ENCODE results near the gene SPINDOC.
A peak's percentile ranks its signal among the peaks of the same experiment; 100 is the strongest.

The SPINDOC gene

GRCh38 chr11:63869683-63870082, 56.4 kb downstream of the SPINDOC start:
- peaks cover 80% of the 10 kb centered on the region for H3K4me1 ChIP-seq (ENCODE audit: control insufficient read depth, insufficient read depth, low read length)
- H3K27me3 ChIP-seq (ENCODE audit: control insufficient read depth, insufficient read depth, low read length): no peaks in the 10 kb centered on the region
- H3K4me3 ChIP-seq (ENCODE audit: low read length): no peak overlapping the region
- H3K36me3 ChIP-seq (ENCODE audit: control insufficient read depth, insufficient read depth, low read length): no peaks in the 10 kb centered on the region
- no peak overlapping the region for H3K9ac ChIP-seq (ENCODE audit: low read length)
- no peaks in the 10 kb centered on the region for H3K9me3 ChIP-seq (ENCODE audit: control insufficient read depth, low read length)

GRCh38 chr11:63870351-63871140, 57.3 kb downstream of the SPINDOC start:
- Histone ChIP-seq H3K4me1 (ENCODE audit: control insufficient read depth, insufficient read depth, low read length) (peaks cover 81% of the 10 kb centered on the region), H3K36me3 (ENCODE audit: control insufficient read depth, insufficient read depth, low read length) (no peaks in the 10 kb centered on the region), H3K27me3 (ENCODE audit: control insufficient read depth, insufficient read depth, low read length) (no peaks in the 10 kb centered on the region), H3K9ac (ENCODE audit: low read length) (no peak overlapping the region), H3K9me3 (ENCODE audit: control insufficient read depth, low read length) (no peaks in the 10 kb centered on the region), H3K4me3 (ENCODE audit: low read length) (no peak overlapping the region)

- H3K27me3 ChIP-seq (ENCODE audit: control insufficient read depth, insufficient read depth, low read length): no peaks in the 10 kb centered on the region
- peaks cover 65% of the 10 kb centered on the region for H3K4me1 ChIP-seq (ENCODE audit: control insufficient read depth, insufficient read depth, low read length)
- H3K4me3 ChIP-seq (ENCODE audit: low read length): no peak overlapping the region
- H3K9me3 ChIP-seq (ENCODE audit: control insufficient read depth, low read length): no peaks in the 10 kb centered on the region
- H3K36me3 ChIP-seq (ENCODE audit: control insufficient read depth, insufficient read depth, low read length): no peaks in the 10 kb centered on the region
- H3K9ac ChIP-seq (ENCODE audit: low read length): no peak overlapping the region
Measured at GRCh38 chr11:63871962-63872799, 58.9 kb downstream of the SPINDOC start.

GRCh38 chr11:63872800-63873197, 59.5 kb downstream of the SPINDOC start:
- Histone ChIP-seq H3K9ac (ENCODE audit: low read length) (no peak overlapping the region), H3K9me3 (ENCODE audit: control insufficient read depth, low read length) (no peaks in the 10 kb centered on the region), H3K27me3 (ENCODE audit: control insufficient read depth, insufficient read depth, low read length) (no peaks in the 10 kb centered on the region), H3K4me3 (ENCODE audit: low read length) (no peak overlapping the region), H3K36me3 (ENCODE audit: control insufficient read depth, insufficient read depth, low read length) (no peaks in the 10 kb centered on the region), H3K4me1 (ENCODE audit: control insufficient read depth, insufficient read depth, low read length) (peaks cover 65% of the 10 kb centered on the region)

GRCh38 chr11:63873311-63873710, 60.1 kb downstream of the SPINDOC start:
- no peak overlapping the region for H3K9ac ChIP-seq (ENCODE audit: low read length)
- no peaks in the 10 kb centered on the region for H3K36me3 ChIP-seq (ENCODE audit: control insufficient read depth, insufficient read depth, low read length)
- H3K4me1 ChIP-seq (ENCODE audit: control insufficient read depth, insufficient read depth, low read length): peaks cover 59% of the 10 kb centered on the region
- H3K27me3 ChIP-seq (ENCODE audit: control insufficient read depth, insufficient read depth, low read length): no peaks in the 10 kb centered on the region
- H3K9me3 ChIP-seq (ENCODE audit: control insufficient read depth, low read length): no peaks in the 10 kb centered on the region
- no peak overlapping the region for H3K4me3 ChIP-seq (ENCODE audit: low read length)

GRCh38 chr11:63874511-63874910, 61.3 kb downstream of the SPINDOC start:
- H3K4me1 ChIP-seq (ENCODE audit: control insufficient read depth, insufficient read depth, low read length): peaks cover 58% of the 10 kb centered on the region
- no peaks in the 10 kb centered on the region for H3K27me3 ChIP-seq (ENCODE audit: control insufficient read depth, insufficient read depth, low read length)
- H3K36me3 ChIP-seq (ENCODE audit: control insufficient read depth, insufficient read depth, low read length): no peaks in the 10 kb centered on the region
- no peaks in the 10 kb centered on the region for H3K9me3 ChIP-seq (ENCODE audit: control insufficient read depth, low read length)
- peak overlapping the region; percentile 0 for H3K9ac ChIP-seq (ENCODE audit: low read length)
- no peak overlapping the region for H3K4me3 ChIP-seq (ENCODE audit: low read length)

- Histone ChIP-seq H3K27me3 (ENCODE audit: control insufficient read depth, insufficient read depth, low read length) (no peaks in the 10 kb centered on the region), H3K9me3 (ENCODE audit: control insufficient read depth, low read length) (no peaks in the 10 kb centered on the region), H3K9ac (ENCODE audit: low read length) (no peak overlapping the region), H3K36me3 (ENCODE audit: control insufficient read depth, insufficient read depth, low read length) (no peaks in the 10 kb centered on the region), H3K4me3 (ENCODE audit: low read length) (no peak overlapping the region), H3K4me1 (ENCODE audit: control insufficient read depth, insufficient read depth, low read length) (peaks cover 58% of the 10 kb centered on the region)
Measured at GRCh38 chr11:63875506-63876065, 62.3 kb downstream of the SPINDOC start.

GRCh38 chr11:63876616-63877015, 63.4 kb downstream of the SPINDOC start:
- H3K4me3 ChIP-seq (ENCODE audit: low read length): no peak overlapping the region
- H3K36me3 ChIP-seq (ENCODE audit: control insufficient read depth, insufficient read depth, low read length): no peaks in the 10 kb centered on the region
- no peak overlapping the region for H3K9ac ChIP-seq (ENCODE audit: low read length)
- no peaks in the 10 kb centered on the region for H3K9me3 ChIP-seq (ENCODE audit: control insufficient read depth, low read length)
- peaks cover 58% of the 10 kb centered on the region for H3K4me1 ChIP-seq (ENCODE audit: control insufficient read depth, insufficient read depth, low read length)
- H3K27me3 ChIP-seq (ENCODE audit: control insufficient read depth, insufficient read depth, low read length): no peaks in the 10 kb centered on the region

Data from mucosa of stomach (tissue), 1 donor.